HG03457 (cell line): ENCODE results near the gene TRHDE.

ENCODE experiments used
- ATAC-seq: cut with Tn5 transposase; IDR thresholded peaks from one replicate; pipeline ENCODE4 v1.9.1; 2021; ENCODE audit warnings: moderate number of reproducible peaks; ENCODE audit not compliant: unreplicated experiment

The TRHDE gene

GRCh38 chr12:72432037-72432604 lies 160.0 kb downstream of the TRHDE start:
- no peak for ATAC-seq

DNA sequence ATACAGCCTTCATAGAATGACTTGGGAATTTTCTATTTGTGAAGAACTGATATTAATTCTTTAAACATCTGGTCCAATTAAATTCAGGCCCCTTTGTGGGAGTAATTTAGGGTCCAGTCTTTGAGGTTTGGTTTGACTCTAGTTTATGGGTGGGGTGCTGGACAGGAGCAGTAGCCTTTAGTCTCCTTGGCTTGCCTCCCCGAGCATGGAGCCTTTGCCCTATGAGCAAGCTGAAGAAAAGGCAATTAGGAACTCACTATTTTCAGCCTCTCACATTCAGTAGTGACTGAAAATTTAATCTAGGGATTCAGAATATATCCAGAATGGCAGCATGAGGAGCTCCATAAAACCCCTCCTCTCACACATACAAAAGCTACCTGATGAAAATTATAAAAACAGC lies 161.1 kb downstream of the TRHDE start:
- no peak for ATAC-seq

GRCh38 chr12:72434999-72435398 lies 162.8 kb downstream of the TRHDE start:
- no peak for ATAC-seq

GRCh38 chr12:72442217-72442616 lies 170.0 kb downstream of the TRHDE start:
- no peak for ATAC-seq

DNA sequence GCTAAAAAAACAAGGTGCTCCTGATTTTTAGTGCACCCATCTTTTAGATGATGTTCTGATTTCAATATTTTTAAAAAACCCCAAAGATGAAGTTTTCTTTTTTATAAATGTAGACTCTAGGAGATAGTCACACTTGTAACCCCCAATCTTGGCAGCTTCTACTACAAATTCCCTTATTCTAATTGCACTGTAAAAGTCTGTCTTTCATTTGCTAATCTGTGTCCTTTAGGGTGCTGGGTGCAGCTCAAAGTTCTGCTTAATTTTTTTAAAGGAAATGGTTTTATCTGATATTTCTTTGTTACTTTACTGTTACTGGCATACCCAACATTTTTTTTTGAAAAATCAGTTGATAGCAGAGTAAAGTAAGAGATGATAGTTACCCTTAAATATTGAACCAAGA lies 172.0 kb downstream of the TRHDE start:
- no peak for ATAC-seq

GRCh38 chr12:72444566-72444965 lies 172.4 kb downstream of the TRHDE start:
- ATAC-seq, result no peak

DNA sequence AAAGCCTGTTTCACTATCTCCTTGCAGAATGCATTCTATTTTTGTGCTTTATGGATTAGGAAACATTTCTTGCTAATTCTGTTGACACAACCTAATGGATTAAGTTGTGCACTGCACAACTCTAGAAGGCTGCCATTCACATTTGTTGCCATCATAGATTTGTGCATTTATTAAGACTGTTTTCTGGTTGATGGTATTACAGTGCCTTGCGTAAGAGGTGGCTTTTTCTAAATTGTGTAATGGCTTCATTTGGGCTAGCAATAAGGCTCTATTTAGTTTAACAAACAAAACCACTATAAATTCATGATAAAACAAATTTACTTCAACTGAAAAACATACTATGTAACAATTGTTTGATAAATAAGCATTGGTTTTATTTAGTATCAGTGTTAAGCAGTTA lies 175.9 kb downstream of the TRHDE start:
- no peak for ATAC-seq

GRCh38 chr12:72448805-72449204 lies 176.6 kb downstream of the TRHDE start:
- no peak for ATAC-seq

GRCh38 chr12:72453066-72453465 lies 180.9 kb downstream of the TRHDE start:
- ATAC-seq, result no peak

DNA sequence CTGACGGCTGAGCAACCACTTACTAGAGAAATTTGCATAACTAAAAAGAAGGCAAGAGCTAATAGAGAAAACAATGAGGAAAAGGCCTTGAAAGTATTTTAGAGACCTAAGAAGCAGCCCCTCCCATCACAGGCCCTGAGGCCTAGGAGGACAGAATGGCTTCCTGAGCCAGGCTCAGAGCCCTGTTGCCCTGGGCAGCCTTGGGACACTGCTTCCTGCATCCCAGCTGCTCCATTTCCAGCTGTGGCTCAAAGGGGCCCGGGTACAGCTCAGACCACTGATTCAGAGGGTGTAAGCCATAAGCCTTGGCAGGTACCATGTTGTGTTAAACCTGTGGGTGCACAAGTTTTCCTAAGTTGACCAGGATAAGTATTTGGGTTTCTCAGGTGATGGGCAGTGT lies 181.4 kb downstream of the TRHDE start:
- ATAC-seq, result no peak

DNA sequence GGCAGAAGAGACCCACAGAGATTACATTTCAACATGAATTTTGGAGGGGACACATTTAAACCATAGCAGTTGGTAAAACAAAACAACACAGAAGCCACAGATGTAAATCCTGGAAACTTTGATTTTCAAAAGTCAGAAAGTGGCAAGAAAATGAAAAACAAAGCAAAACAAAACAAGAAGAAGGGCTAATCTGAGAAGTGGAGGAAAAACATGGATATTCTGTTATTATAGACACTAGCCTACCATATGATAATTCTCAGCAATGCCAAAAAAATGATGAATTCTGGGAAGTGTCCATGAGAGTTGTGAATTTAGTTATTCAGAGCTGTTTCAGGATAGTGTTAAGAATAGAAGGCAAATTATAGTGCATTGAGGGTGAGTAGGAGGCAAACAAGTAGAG lies 192.3 kb downstream of the TRHDE start:
- ATAC-seq, result no peak

- ATAC-seq, result no peak
Measured at GRCh38 chr12:72465155-72465554, 193.0 kb downstream of the TRHDE start.

DNA sequence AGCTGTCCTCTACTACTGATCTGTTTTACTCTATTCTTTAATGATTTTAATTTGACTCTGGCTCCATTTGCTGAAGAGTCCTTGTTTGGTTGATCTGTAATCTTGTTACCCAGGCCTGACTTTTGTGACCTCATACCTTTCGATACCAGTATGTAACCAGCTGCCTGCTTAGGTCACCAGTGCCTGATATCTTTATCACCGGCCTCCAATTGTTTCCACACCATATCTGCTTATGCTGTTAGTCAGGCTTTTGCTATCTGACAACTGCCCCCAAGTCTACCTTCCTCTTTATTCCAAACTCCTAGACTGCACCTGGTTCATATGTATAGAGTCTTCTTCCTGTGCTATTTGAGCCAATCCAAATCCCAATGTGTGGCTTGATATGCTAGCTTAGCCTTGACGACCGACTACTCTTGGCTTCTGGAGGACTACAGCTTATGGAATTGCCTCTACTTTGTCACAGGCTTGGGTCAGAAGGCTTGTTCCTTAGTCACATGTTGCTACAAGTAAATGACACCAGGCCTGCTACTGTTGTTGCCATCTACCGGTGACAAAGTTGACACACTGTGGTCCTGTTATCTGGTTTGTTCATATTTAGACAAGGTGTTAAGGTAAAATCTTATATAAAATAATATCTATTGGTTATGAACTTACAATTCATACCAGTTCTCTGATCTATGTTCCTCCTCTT lies 193.9 kb downstream of the TRHDE start:
- ATAC-seq, result no peak

GRCh38 chr12:72467985-72468384 lies 195.8 kb downstream of the TRHDE start:
- ATAC-seq, result no peak

DNA sequence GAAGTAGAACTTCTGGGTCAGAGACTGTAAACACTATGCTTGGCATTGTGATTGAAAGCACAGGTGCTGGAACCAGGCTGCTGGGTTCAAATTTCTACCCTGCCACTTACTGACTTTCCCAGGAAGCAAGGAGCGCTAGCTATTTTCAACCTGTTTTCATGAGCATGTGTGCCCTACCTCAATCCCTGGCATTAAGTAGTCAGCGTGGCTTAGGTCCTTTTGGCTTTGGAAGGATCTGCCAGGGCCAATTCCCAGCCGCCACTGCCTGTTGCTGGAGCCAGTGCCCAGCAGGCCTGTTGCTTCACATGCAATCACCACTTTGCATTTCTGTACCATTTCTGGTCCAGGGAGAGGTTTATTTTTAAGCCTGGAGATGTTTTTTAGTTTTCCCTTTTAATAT lies 196.3 kb downstream of the TRHDE start:
- ATAC-seq, result no peak

DNA sequence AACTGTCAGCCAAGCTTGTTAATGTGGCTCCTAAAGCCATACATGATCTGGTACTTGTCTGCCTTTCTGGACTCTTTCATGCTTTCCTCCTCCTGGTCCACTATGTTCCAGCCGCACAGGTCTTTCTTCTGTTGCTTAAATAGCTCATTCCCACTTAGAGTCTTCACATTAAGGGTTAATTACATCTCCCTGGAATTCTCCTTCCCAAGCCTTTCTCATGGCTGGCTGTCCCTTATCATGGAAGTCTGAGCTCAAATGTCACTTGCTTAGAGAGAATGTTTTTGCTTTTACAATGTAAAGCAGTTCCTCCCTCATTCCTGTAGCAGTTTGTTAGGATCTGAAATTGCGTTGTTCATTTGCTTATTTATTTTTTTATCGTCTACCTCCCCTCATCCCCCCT lies 199.6 kb downstream of the TRHDE start:
- ATAC-seq, result no peak

DNA sequence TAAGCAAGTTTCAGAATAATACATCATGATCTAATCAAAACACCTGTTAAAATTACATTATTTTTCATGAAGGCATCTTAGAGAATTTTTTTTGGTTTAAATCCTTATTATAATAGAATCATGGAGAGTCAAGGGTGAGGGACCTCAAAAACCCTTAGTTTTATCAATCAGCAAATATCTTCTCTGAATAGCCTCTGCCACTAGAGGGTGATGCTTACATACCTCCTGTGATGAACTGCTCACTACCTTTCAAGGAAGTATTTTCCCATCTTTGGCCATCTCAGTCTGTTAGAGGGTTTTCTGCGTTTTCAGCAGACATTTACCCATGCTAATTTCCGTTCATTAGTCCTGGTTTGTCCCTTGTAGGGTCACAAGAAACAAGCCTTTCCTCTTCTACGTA lies 200.2 kb downstream of the TRHDE start:
- ATAC-seq, result no peak

DNA sequence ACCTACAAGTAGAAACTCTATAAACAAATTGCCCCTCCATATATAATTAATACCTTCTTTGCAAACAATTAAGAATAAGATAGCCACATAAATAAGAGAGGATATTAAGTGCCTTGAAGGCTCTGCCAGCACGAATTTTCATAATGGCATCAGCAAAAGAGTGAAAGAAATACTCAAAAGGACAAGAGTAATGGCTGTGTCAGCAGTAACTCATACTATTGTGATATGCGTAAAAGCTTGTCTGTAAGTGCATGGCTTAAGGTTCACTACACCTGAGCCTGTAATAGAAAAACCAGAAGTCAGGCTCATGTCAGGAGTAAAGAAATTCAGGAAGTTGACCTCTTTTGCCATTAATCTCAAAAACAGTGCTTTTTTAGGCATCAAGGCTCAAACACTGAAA lies 204.1 kb downstream of the TRHDE start:
- no peak for ATAC-seq

DNA sequence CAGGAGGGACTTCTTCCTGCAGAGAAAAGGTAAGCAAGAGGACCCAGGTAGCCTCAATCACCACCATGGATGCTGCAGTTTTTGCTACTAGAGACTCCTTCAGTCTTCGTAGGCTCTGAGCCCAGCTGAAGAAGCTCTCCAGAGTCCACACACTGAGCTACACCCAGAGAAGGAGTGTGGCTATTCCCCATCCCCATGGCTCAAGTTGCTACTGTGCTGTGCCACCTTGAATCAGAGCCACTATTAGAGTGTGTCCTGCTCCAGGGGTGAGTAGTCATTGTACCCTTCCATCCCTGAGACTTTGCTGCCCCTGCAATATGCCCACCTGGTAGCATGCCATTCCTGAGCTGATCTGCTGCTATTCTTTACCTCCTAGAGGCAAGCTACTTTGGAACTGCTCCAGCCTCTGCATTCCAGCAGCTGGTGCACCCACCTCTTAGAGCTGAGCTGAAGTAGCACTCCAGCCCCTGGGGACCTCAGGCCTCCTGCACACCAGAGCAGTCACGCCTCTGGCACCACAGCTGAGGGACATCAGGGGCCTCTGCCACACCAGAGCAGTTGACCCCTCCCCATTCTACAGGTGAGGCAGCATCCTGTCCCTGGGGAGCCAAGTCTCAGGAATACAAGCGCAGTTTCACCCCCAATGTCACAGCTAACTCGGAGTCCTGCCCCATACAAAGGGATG lies 213.0 kb downstream of the TRHDE start:
- ATAC-seq, result no peak

GRCh38 chr12:72491426-72491825 lies 219.3 kb downstream of the TRHDE start:
- no peak for ATAC-seq

GRCh38 chr12:72493407-72493806 lies 221.2 kb downstream of the TRHDE start:
- no peak for ATAC-seq

- ATAC-seq, result no peak
Measured at GRCh38 chr12:72498354-72498753, 226.2 kb downstream of the TRHDE start.
